RWPE2 (cell line): Measurements from ENCODE around the gene ZDHHC8.

Experiments
- ATAC-seq: fragments of 200-7000 bp; cut with Tn5 transposase; 3 replicates; pipeline ENCODE4 v1.9.1; 2021; ENCODE audit warnings: low read depth
- DNase-seq: peaks from one replicate; pipeline ENCODE4 v3.0.0-alpha.2; 2020; ENCODE audit warnings: low spot score
- H3K27ac ChIP-seq: fragments of 450-650 bp; 2 replicates; pipeline ENCODE4 v1.5.1; 2017; ENCODE audit warnings: mild to moderate bottlenecking; ENCODE audit not compliant: poor library complexity, severe bottlenecking
- H3K27me3 ChIP-seq: fragments of 250-450 bp; sonication (Bioruptor Pico); 2 replicates; pipeline ENCODE4 v1.5.1; 2021; ENCODE audit warnings: mild to moderate bottlenecking, moderate library complexity; ENCODE audit not compliant: insufficient read depth, poor library complexity, severe bottlenecking
- H3K36me3 ChIP-seq: fragments of 250-450 bp; sonication (Bioruptor Pico); 2 replicates; pipeline ENCODE4 v1.5.1; 2020; ENCODE audit warnings: low read depth, mild to moderate bottlenecking, moderate library complexity
- H3K4me1 ChIP-seq: fragments of 250-450 bp; sonication (Bioruptor Pico); 2 replicates; pipeline ENCODE4 v1.5.1; 2021; ENCODE audit warnings: mild to moderate bottlenecking, moderate library complexity; ENCODE audit not compliant: insufficient read depth, poor library complexity, severe bottlenecking
- H3K4me3 ChIP-seq: fragments of 250-450 bp; sonication (Bioruptor Pico); 2 replicates; pipeline ENCODE4 v1.5.1; 2021; ENCODE audit warnings: mild to moderate bottlenecking, moderate library complexity; ENCODE audit not compliant: severe bottlenecking
- H3K9me3 ChIP-seq: fragments of 250-450 bp; sonication (Bioruptor Pico); 2 replicates; pipeline ENCODE4 v1.5.1; 2021; ENCODE audit warnings: mild to moderate bottlenecking, moderate library complexity; ENCODE audit not compliant: severe bottlenecking
- TF ChIP-seq, protein P1 (sequence below): fragments of 450-650 bp; IDR thresholded peaks from one replicate; pipeline ENCODE4 v1.5.1; 2017; ENCODE audit warnings: mild to moderate bottlenecking, moderate library complexity; ENCODE audit not compliant: poor library complexity, severe bottlenecking

ZDHHC8 gene

DNA sequence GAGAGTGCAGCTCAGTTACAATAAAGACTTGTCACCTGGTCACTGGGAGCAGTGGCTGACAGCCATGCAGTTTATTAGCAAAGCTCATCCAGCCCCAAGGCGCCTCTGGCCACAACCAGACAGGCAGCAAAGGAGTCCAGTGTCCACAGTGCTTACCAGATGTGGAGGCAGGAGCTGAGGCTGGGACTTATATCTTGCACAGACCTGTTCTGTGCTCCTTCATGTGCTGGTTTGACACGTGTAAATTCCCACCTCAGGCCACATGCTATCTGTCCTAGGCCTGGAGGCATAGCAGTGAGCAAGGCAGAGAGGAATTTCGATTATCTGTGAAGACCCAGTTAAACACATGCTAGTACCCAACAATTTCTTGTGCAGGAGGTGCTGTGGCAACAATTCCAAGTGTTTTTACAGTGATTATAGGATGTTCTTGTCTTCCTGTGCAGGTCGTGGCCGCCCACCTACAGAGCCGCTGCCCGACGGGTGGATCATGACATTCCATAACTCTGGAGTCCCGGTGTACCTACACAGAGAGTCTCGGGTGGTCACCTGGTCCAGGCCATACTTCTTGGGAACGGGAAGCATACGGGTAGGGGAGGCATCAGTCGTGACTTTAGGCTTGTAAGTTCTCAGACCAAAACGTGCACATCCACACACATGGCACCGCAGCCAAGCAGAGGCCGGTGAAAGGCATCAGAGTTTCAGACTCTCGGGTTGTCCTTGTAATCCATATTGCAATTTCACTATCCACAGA, 42.2 kb upstream of the ZDHHC8 start:
- Histone ChIP-seq H3K27me3 (no peaks in the 10 kb centered on the region), H3K4me3 (no peak overlapping the region), H3K27ac (no peak overlapping the region), H3K36me3 (peaks cover 99% of the 10 kb centered on the region), H3K4me1 (no peaks in the 10 kb centered on the region), H3K9me3 (peaks cover 4% of the 10 kb centered on the region)
- ATAC-seq (no peak), DNase-seq (no peak)
- TF ChIP-seq, protein P1, sequence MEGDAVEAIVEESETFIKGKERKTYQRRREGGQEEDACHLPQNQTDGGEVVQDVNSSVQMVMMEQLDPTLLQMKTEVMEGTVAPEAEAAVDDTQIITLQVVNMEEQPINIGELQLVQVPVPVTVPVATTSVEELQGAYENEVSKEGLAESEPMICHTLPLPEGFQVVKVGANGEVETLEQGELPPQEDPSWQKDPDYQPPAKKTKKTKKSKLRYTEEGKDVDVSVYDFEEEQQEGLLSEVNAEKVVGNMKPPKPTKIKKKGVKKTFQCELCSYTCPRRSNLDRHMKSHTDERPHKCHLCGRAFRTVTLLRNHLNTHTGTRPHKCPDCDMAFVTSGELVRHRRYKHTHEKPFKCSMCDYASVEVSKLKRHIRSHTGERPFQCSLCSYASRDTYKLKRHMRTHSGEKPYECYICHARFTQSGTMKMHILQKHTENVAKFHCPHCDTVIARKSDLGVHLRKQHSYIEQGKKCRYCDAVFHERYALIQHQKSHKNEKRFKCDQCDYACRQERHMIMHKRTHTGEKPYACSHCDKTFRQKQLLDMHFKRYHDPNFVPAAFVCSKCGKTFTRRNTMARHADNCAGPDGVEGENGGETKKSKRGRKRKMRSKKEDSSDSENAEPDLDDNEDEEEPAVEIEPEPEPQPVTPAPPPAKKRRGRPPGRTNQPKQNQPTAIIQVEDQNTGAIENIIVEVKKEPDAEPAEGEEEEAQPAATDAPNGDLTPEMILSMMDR: no peak

DNA sequence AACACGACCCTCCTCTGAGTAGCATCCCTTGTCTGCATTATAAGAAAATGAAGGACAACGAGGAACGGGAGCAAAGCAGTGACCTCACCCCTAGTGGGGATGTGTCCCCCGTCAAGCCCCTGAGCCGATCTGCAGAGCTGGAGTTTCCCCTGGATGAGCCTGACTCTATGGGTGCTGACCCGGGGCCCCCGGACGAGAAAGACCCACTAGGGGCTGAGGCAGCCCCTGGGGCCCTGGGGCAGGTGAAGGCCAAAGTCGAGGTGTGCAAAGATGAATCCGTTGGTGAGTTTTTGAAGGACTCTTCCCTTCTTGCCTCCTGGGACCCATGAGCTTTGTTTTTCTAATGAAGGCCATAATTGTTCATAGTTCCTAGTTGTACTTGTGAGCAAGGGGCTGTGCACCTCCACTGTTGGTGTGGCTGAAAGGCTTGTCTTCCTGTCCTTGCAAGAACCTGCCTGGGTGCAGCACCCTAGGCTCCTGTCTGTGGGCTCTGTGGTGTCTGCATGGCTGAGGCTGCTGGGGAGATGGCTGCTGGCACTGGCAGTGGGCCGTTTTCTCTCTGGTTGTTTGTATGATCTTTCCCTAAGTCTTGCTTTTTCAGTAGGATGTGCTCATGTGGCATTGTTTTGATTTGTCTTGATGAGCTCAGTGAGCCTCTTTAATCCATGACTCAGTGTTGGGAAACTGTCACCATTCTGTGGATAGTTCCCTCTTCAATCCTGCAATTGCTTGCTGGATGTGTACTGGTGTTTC, 41.5 kb upstream of the ZDHHC8 start:
- Histone ChIP-seq H3K36me3 (peaks cover 99% of the 10 kb centered on the region), H3K4me1 (no peaks in the 10 kb centered on the region), H3K27ac (no peak overlapping the region), H3K9me3 (peaks cover 4% of the 10 kb centered on the region), H3K27me3 (no peaks in the 10 kb centered on the region), H3K4me3 (no peak overlapping the region)
- TF ChIP-seq, protein P1: no peak
- DNase-seq (no peak), ATAC-seq (no peak)

DNA sequence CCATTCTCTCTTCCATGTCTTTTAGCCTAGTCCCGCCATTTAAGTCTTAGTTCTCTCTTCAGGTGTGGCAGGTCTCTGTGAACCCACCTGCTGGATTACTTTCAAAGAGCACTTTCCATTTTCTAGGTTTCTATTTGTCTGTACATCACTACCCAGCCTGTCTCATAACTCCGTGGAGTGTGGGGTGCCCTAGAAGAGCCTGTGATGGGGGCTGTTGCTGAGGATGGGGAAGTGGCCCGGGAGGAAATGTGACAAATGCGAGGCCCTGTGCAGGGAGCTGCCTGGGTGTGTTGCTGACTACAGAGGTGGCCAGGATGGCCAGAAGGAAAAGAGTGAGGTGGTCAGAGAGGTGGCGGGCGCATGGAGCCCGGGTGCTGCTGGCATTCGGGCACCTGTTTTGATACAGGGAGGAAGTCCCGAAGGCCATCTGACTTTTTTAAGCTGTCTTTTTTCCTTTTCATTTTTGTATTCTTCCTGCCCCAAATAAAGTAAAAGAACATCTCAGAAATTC, 40.8 kb upstream of the ZDHHC8 start:
- no peak overlapping the region for H3K4me3 ChIP-seq
- TF ChIP-seq, protein P1: no peak
- H3K27ac ChIP-seq: no peak overlapping the region
- DNase-seq (no peak), ATAC-seq (no peak)
- no peaks in the 10 kb centered on the region for H3K27me3 ChIP-seq
- no peaks in the 10 kb centered on the region for H3K9me3 ChIP-seq
- H3K4me1 ChIP-seq: no peaks in the 10 kb centered on the region
- H3K36me3 ChIP-seq: peaks cover 99% of the 10 kb centered on the region

DNA sequence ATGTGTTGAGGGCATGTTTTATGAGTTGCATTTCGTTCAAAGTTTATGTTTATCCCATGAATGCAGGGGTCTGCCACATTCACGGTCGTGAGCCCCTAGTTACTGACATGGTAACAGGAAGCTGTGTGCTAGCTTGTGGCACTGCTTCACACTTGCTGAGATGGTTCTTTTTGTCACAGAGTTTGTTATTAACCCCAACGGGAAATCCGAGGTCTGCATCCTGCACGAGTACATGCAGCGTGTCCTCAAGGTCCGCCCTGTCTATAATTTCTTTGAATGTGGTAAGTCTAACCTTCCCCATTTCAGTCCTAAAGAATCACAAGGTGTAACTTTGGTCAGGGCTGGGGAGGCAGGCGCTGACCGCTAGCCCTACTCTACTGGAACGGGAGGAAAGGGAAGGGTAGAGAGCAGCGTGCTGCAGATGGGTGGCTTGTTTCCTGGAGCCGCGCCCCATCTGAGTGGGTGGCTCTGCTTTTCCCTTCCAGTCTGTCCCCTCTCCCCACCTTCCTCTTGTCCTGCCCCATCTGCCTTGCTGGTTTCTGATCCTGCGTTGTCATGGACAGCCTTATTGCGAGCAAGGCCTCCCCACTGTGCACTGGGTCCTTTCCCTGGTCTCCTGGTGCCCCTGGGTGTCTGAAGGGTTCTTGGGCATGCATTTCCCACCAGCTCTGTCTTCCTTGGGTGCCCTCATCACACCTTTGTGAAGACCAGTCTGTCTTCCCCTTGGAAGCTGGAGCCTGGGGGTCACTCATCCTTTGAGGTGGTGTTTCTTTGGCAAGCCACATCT, 39.7 kb upstream of the ZDHHC8 start:
- H3K27me3 ChIP-seq: no peaks in the 10 kb centered on the region
- H3K9me3 ChIP-seq: peaks cover 5% of the 10 kb centered on the region
- DNase-seq (no peak), ATAC-seq (no peak)
- H3K36me3 ChIP-seq: peaks cover 99% of the 10 kb centered on the region
- H3K4me3 ChIP-seq: no peak overlapping the region
- no peaks in the 10 kb centered on the region for H3K4me1 ChIP-seq
- H3K27ac ChIP-seq: no peak overlapping the region
- TF ChIP-seq, protein P1: no peak
